ENCODE data around the gene FOXO3.
"Not testable (repeated sequence)": the region's sequence is repeated elsewhere in the genome, so short reads cannot be mapped to it uniquely, and the experiment has no call there.

Gene FOXO3

DNA sequence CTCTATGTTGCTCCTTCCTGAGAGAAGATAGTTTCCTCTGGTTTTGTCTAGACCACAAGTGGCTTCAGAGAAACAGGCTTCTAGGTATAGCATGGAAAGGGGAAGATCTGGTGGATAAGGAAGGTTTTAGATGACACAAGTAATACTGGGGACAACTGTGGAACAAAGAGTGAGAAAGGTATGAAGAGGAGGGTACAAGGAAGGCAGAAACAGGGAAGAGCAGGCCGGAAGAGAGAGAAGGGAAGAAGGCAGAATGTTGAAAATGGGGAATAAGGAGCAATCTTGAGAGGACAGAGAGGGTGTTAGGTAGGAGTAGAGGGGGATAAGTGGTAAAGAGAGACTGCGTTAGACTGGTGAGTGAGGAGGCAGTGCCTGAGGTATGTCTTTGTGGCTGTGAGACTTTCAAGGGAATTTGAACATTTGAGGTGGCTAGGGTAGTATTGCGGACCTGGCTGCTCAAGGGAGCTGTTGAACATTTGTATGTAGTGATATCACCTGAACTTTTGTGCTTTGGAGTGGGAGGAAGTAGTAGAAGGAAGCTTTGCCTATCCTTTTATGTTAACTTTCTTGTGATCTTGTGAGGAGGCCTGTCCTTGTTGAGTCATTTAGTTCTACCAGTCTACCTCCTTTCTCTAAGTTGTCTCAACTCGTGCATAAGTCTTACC, 69.5 kb downstream of the FOXO3 start:
- DNase-seq (ENCODE audit: low read depth): no peak

DNA sequence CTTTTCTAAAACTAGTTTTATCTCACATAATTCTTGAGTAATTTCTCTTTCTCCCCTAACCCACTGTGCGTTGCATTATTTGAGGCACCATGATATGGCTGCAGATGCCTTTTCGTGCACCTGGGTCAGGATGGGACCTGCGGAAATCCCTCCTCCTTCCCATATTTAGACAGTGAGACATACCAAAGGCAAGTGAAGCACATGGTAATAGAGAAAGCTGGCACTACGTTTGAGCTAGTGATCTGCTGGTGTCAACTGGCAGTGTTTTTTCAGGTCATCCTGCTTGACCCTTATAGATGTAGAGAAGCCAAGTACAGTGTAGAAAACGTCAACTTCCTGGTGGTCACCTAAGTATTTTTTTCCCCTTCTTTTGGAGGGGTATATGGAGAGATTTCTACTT, 71.7 kb downstream of the FOXO3 start:
- DNase-seq (ENCODE audit: low read depth): no peak

DNA sequence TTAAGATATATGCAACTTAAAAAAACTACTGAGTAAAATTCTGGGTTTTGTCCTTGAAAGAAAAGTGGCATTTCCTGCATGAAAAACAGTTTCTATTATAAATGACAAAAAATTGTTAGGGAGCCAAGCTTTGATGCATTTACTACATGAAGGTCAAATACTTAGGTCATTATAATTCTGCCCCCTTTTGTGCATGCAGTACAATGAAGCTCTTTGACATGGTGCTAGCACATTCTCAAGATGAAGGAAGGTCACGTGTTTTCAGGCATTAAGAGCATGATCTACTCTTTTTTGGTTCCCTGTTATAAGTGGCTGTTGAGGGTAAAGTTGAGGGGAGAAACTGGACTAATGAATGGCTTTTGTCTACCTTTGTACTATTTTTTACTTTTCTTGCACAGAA, 72.7 kb downstream of the FOXO3 start:
- no peak for DNase-seq (ENCODE audit: low read depth)

DNA sequence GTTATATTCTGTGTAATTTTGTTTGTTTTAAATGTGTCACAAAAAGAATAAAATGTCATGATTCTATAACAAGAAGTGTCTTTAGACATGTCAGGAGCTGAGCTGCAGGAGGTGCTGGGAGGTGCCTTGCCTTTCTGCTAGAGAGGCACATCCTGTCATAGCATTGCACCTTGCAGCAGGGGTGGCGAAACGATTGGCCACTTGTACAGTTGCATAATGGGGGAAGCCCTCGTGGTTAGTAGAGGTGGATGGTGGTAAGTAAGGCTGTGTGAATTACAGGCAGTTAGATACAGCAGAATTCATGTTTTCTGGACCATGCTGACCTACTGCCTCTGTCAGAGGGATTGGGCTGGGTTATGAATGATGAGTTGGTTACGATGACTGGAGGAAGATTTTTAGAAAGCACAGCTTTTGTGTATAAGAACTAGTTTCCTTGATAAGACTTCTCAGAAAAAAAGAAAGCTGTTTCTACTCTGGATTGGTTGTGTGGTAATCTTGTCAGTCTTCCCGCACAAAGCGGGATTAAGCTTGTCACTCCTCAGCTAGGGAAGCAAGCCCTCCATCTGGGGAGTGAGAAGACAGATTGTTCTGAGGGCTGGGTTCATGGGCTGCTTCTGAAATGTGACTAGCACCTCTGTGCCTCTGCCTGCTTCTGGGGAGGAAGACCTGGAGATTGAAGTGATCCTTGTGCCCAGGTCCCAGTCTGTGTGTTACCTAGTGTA, 74.9 kb downstream of the FOXO3 start:
- DNase-seq (ENCODE audit: low read depth): no peak

DNA sequence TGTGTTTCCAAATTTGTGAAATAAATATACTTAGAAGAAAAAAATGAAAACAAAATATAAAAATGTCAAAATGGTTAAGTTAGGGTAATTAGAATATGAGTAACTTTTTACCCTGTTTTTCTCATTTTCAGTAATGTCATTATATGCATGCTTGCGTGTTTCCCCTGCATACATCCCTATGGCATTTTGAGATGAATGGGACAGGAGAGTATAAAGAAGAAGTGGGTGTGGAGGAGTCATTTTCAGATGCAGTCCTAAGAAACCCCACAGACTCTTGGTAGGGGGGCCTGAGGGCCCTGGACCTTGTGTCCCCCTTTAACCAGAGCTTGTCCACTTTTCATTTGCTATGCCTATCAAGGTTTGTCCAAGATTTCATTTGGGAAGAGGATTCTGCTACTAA, 77.2 kb downstream of the FOXO3 start:
- DNase-seq (ENCODE audit: low read depth): no peak

DNA sequence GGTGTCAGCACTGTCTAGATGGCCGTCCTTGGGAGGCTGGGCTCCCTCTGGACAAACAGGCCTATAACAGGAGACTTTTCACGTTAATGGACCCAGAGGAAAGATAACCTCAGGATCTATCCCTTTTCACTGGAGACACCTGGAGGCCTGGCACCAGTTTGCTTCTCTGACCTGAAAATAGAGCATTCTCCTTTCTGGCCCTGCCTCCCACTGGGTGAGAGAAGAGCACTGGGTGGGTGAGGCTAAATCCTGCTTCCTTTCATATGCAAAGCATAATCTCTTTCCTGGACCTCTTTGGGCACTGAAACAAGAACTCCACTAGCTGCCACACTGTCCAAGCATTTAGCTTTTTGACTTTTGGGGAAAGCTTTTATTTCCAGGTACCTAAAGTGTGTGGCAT, 78.3 kb downstream of the FOXO3 start:
- no peak for DNase-seq (ENCODE audit: low read depth)

DNA sequence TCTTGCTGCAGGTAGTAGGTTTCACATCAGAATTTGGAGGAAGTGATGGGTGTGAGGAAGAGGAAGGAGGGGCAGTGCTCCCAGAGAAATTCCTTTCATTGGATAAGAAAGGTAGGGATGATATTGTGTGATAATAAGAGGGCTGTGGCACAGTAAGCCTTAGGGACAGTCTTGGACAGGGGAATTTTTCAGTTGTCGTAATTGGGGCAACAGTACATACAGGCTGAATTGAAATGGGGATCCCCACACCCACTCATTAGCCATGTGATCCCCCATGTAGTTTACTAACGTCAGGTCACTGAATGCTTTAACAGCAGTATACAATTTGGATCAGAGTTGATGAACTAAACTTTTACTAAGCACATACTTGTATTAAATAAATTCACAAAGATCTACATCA, 79.4 kb downstream of the FOXO3 start:
- DNase-seq (ENCODE audit: low read depth): no peak

DNA sequence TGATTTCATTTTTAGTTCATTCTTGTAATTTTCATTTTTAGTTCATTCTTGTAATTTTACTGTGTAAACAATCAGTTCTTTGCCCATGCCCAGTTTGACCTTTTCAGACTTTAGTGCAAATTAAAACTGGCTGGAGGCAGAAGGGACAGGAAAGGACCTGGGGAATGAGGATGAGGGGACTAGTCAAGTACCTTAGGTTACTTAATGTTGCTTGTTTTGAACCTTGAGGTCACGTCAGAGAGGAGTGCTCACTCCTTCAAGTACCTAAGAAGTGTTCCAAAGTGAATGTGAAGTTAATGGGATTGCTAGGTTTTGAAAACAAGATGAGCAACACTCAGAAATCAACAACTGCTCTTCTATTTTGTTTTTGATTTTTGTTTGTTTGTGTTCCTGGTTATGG, 82.5 kb downstream of the FOXO3 start:
- DNase-seq (ENCODE audit: low read depth): no peak

DNA sequence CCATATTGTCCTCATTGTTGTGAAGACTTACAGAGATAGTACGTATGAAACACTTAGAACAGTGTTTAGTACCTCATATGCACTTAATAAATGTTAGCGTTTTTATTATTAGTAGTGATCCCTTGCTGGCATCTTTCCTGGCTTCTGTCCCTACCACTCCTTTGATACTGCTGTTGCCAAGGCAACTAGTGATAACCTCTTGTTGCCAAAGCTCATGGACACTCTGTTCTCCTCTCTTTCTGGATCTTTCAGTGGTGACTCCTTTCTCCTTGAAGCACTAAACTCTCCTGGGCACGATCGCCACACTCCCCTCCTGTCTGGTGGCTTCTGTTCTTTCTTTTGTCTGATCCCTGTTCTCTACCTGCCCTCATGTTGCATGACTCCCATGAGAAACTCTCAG, 83.5 kb downstream of the FOXO3 start:
- DNase-seq (ENCODE audit: low read depth): no peak

DNA sequence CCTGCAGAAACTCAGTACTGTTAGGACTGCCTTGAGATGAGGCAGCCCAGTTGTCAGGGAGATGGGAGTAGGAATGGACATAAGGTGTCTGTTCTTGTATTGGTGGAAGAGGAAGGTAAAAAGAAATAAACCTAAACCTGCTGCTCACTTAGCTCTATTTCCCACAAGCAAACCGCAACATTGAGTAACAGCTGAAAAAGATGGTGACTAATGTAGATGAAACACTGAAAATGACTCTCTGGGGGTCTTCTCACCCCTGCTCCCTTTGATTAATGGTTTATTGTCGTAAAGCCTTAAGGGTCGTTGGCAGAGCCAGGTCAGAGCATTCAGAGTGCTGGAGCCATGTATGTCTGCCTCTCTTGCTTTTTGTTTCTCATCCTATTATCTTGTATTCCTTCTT, 87.5 kb downstream of the FOXO3 start:
- no peak for DNase-seq (ENCODE audit: low read depth)

DNA sequence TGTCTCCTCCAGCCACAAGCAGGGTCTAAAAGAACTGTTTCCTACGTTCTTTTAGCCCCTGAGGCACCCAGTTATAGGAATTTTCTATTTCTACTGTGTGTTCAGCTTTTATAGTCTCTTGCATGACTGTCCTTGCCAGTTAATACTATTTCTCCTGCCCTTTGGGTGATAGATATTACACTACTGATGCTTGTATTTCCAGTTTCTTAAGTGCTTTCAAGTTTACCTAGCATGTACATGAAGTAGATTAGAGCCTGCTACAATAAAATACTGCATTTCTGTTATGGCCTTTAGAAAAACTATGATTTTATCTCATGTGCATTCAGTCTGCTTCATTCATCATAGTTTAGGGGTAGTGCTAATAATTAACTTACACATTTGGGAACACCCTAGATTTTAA, 89.6 kb downstream of the FOXO3 start:
- DNase-seq (ENCODE audit: low read depth): no peak

DNA sequence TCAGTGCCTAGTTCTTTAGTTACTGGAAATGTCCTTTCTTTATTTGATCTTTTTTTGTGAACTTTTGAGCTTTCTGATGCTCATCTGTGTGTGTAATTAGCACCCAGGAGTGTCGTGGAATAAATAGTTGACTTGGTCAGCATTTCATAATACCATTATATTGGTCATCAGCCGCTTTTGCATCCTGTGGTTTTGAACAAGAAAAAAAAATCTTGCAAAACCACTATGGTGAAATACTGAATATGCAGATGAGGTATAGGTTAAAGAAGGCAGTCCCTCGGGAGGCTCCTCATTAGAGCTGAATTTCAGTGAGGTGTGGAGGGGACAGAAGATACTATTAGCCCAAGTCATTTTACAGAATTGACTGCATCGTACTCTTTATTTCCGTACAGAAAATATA, 90.1 kb downstream of the FOXO3 start:
- no peak for DNase-seq (ENCODE audit: low read depth)

DNA sequence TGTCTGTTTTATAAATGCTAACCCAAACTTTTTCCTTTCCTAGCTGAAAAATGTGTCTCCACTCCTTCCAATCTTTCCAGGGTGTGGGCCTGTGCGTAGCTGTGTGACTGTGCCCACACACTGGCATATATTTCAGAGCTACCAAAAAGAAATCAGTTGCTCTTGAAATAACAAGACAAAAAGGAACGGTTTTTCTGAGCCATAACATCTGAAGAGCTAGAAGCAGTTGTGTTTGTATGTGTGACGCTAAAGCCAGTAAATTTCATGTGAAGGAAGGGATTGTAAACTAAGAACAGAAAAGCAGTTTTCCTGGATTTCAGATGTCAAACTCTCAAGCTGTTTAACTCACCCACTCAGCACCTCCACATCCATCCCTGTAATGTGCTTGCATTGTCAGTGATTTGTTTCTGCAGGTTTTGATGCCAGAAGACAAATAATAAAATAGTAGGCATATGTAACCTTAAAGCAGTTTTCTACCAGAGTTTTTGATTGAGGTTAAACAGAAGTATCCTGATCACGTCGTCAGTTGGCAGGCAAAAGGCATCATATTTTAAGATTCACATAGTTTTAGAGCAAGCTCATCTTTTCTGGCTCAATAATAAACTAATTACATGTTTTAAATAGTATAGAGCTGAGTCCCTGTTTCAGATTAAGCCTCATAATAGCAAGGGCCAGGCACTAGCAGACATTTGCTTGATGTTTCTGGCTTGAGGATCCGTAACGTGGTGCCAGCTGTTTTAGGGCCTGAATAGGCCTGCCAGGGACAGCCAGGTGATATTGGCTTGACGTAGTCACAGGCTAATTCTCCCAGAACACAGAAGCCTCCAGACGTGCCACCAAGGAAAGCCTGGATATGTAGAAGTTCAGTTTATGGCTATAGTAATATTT, 90.9 kb downstream of the FOXO3 start:
- DNase-seq (ENCODE audit: low read depth): no peak

DNA sequence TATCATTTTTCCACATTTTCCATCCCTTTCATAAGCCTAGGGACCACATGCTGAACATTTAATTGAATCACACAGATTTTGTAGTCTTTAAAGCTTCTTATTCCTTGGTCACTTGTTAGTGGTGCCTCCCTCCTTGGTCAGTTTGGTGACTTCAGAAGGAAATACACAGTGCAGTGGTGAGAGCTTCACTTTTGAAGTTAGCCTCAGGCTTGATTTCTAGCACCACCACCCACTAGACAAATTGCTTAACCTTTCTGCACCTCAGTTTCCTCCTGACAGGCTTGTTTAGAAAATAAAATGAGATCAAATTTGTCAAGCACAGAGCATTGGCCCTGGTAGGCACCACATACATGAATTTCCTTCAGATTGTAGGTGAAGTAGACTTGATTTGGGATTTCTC, 91.7 kb downstream of the FOXO3 start:
- no peak for DNase-seq (ENCODE audit: low read depth)

DNA sequence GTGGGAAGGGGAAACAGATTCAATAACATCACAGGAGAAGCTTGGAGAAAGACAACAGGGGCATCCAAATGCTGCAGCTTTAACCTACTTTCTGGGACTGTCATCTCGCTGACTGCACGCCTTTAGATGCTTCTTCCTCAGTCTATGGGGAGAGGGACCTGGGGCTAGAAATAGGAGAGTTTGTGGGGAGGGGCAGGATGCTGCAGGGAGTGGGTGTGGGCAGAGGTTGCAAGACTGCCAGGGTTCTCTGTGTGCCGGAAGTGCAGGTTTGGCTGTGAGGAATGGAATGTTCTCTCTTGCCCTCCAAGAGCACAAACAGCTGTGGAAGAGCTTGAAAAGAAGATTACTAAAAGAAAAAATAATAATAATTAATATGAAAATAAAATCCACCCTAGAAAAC, 93.2 kb downstream of the FOXO3 start:
- no peak for DNase-seq (ENCODE audit: low read depth)

DNA sequence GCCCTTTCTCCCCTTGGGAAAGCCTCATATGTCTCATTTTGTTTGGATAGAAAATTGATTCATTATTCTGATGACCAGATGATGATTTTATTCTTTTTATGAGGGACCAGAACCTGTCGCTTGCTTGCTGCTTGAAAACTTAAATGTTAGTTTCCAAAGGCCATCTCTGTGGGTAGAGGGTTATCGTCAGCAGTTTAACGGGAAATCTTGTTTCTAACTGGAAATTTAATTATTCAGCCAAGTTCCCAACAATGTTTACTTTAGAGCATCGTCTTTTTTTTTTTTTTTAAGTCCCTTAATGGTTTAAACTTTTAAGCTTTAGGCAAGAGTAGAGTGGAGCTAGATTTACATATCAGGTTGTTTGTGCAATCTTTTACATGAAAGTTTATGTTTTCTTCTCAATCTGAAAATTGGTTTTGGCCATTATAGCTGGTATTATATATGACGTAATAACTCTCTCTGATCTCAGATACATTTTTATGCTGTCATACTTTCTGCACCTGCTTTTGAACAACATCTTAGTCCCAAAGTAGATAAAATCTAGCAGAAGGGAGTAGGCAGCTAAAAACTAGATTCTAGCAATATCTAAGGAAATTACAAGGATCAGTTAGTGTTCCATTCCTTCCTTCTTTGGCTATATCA, 93.9 kb downstream of the FOXO3 start:
- no peak for DNase-seq (ENCODE audit: low read depth)

DNA sequence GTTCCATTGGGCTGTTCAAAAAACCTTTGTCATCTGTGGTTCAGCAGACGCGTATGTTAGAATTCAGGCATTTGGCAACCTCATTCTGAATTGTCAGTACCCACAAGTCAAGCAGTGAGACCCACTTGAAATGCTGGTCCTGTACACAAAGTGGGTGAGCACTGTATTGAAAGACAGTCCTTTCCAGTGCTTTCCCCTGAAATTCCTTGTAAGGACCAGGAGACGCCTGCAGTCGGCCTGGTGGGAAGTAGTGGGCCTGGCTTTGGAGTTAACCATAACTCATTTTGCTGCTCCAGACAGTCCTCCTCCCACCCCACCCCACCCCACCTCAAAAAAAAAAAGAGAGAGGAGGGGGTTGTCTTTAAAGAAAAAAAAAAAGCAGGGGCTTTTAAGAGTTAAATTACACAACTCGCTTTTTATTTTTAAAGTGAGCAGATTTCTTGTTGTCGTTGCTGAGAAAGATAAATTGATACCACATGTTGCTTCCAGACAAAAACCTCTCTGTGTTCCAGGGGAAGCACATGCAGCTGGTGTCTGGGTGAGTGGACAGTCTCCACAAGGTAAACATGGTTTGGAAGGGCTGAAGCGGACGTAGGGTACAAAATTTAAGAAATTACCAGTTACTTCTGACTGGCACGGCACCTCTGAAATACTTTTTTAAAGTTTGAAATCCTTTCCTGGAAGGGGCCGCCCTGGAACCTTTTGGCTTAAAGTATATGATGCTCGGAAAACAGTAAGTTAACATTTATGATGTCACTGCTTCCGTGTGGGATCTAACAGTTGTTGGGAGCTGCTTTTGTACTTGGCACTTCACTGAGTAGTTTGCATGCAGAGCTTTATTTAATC, 95.3 kb downstream of the FOXO3 start:
- DNase-seq (ENCODE audit: low read depth): no peak

DNA sequence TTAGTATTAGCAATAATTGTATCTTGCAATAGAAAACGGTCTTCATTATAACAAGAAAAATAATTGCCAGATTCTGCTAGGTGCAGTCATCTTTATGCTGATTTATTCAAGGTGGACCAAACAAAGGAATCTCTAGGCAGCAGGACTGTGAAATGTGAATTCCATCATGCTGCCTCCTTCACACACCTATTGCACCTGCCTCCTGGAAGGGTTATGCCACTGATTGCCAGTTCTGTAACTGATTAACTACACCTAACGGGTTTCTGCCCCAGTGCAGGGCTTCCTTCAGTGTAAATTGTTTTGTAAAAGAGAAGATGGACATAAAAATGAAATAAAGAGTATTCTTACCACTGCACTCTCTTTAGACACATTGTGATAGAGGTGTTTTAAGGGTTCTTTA, 96.1 kb downstream of the FOXO3 start:
- no peak for DNase-seq (ENCODE audit: low read depth)

DNA sequence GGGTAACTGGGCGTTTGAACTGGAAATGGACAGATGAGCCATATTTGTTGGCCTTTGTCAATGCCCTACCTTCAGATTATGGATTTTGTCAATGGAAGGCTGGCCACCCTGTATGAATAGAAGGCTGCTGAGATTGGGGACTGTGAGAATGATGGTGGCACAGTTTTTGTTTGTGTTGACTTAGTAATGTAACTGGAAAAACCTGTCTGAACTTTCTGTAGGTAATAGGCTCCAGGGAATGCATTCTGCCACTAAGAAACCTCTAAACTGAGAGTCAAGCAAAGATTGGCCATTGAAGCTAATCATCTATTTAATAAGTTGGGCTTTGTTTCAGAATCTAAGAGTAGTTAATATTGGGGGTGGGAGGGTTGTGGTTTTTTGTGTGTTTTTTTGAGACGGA, 97.5 kb downstream of the FOXO3 start:
- DNase-seq (ENCODE audit: low read depth): no peak

DNA sequence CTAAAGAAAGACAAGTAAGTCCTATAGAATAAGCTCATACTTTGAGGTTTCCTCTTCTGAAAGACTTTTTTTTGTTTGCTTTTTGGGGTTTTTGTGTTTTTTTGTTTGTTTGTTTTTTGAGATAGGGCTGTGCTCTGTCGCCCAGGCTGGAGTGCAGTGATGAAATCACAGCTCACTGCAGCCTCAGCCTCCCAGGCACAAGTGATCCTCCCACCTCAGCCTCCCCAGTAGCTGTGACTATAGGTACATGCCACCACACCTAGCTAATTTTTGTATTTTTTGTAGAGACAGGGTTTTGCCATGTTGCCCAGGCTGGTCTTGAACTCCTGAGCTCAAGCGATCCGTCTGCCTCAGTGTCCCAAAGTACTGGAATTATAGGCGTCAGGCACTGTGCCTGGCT, 98.1 kb downstream of the FOXO3 start:
- not testable (repeated sequence) for DNase-seq (ENCODE audit: low read depth)

DNA sequence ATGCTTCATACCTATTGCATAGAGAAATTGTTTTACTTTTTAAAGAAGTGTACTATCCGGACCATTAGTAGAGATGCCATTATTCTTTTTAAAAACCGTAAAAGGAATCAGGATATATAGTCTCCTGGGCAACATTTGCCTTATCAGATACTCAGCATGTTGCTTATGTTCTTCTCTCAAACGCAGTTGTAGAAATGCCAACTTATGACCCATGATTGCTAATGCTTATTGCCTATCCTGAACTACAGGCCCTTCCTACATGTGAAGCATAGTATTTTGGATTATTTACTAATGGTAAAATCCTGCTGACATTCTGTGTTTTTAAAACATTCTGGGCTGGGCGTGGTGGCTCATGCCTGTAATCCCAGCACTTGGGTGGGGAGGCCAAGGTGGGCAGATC, 99.5 kb downstream of the FOXO3 start:
- DNase-seq (ENCODE audit: low read depth): no peak

DNA sequence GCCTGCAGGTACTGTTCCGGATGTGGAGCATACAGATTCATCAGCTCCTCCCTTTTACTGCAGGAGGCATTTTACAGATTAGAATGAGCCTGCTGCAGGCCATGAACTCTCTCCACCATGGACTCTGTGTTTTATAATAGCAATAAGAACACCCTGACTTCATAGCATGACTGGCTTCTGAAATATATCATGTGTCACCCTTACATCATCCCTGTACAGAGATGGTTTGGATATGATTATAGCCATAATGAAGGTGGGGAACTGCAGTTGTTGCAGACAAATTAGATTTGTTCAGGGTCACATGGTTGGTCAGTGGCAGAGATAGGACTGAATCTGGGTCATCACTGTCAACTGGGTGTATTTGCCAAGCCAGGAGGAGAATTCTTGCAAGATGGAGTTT, 100.7 kb downstream of the FOXO3 start:
- no peak for DNase-seq (ENCODE audit: low read depth)

Data from activated T-helper 9 cell treated with anti-CD3 and anti-CD28 coated beads, Interleukin-2, amount 50 U/mL, for 16 hours (primary cell).